Measurements from ENCODE around the gene GUCY2C.
A peak's percentile ranks its signal among the peaks of the same experiment; 100 is the strongest.

GUCY2C gene

GRCh38 chr12:14664434-14665023 is 31.9 kb downstream of the GUCY2C start:
- CTCF ChIA-PET = interaction anchor here (0.6 to 3.0 kb wide), 9 partner anchors 9 to 427 kb away, joined by 3 to 21 read pairs (median 3); no protein-coding TSS in a partner anchor
- TF ChIP-seq ZNF600 (tag by site-specific recombination; IDR thresholded peaks at IDR 0.05) = no peak
- TF ChIP-seq ZNF654 (tag by site-specific recombination; IDR thresholded peaks at IDR 0.05; ENCODE audit: low read depth) = peak; percentile 49
- POLR2A ChIA-PET = no interaction called here
- H3K9me3 ChIP-seq (ENCODE audit: control insufficient read depth, insufficient read depth, low read depth, low read length) = no peaks in the 10 kb centered on the region
- H3K36me3 ChIP-seq (ENCODE audit: control insufficient read depth in 2 of 2, insufficient read depth in 1 of 2, low read length in 2 of 2) = no peaks in the 10 kb centered on the region
- H3K27ac ChIP-seq (ENCODE audit: extremely low read depth, low read depth, low read length) = no peak overlapping the region
- no peak overlapping the region for H3K4me3 ChIP-seq (ENCODE audit: low read depth, low read length)
- no peaks in the 10 kb centered on the region for H3K4me1 ChIP-seq (ENCODE audit: control insufficient read depth, insufficient read depth, low read length)

GRCh38 chr12:14663002-14663401 is 33.4 kb downstream of the GUCY2C start:
- H3K36me3 ChIP-seq (ENCODE audit: control insufficient read depth in 2 of 2, insufficient read depth in 1 of 2, low read length in 2 of 2) = no peaks in the 10 kb centered on the region
- no peak for TF ChIP-seq BCL6B (tag by site-specific recombination; IDR thresholded peaks at IDR 0.05)
- no peak for TF ChIP-seq ZNF114 (tag by site-specific recombination; IDR thresholded peaks at IDR 0.05)
- CTCF ChIA-PET = interaction anchor here (1.4 to 3.0 kb wide), 5 partner anchors 15 to 477 kb away, joined by 3 to 21 read pairs (median 6); no protein-coding TSS in a partner anchor
- no peak overlapping the region for H3K27ac ChIP-seq (ENCODE audit: extremely low read depth, low read depth, low read length)
- no peaks in the 10 kb centered on the region for H3K9me3 ChIP-seq (ENCODE audit: control insufficient read depth, insufficient read depth, low read depth, low read length)
- POLR2A ChIA-PET = no interaction called here
- H3K4me1 ChIP-seq (ENCODE audit: control insufficient read depth, insufficient read depth, low read length) = no peaks in the 10 kb centered on the region
- no peak overlapping the region for H3K4me3 ChIP-seq (ENCODE audit: low read depth, low read length)

- no peaks in the 10 kb centered on the region for H3K9me3 ChIP-seq (ENCODE audit: control insufficient read depth, insufficient read depth, low read depth, low read length)
- CTCF ChIA-PET = interaction anchor here (1.2 to 1.4 kb wide), 2 partner anchors 8 to 27 kb away, joined by 3 to 6 read pairs; no protein-coding TSS in a partner anchor
- no peak overlapping the region for H3K27ac ChIP-seq (ENCODE audit: extremely low read depth, low read depth, low read length)
- no peaks in the 10 kb centered on the region for H3K4me1 ChIP-seq (ENCODE audit: control insufficient read depth, insufficient read depth, low read length)
- TF ChIP-seq ZNF677 (tag by site-specific recombination; IDR thresholded peaks at IDR 0.05) (no peak), FEZF1 (tag by site-specific recombination; IDR thresholded peaks at IDR 0.05) (no peak), ZSCAN16 (tag by site-specific recombination; IDR thresholded peaks at IDR 0.05) (no peak), ZNF776 (tag by site-specific recombination; IDR thresholded peaks at IDR 0.05; ENCODE audit: borderline replicate concordance) (no peak)
- POLR2A ChIA-PET = no interaction called here
- no peak overlapping the region for H3K4me3 ChIP-seq (ENCODE audit: low read depth, low read length)
- H3K36me3 ChIP-seq (ENCODE audit: control insufficient read depth in 2 of 2, insufficient read depth in 1 of 2, low read length in 2 of 2) = no peaks in the 10 kb centered on the region
These were observed 39.6 kb downstream of the GUCY2C start for GRCh38 chr12:14656846-14657245.

- H3K4me3 ChIP-seq (ENCODE audit: low read depth, low read length) = no peak overlapping the region
- TF ChIP-seq ZNF366 (tag by site-specific recombination; conservative IDR thresholded peaks at IDR 0.05) (no peak), YY1 (tag by site-specific recombination; IDR thresholded peaks at IDR 0.05) (no peak), PBX3 (CRISPR knock-in tag; IDR thresholded peaks at IDR 0.05) (no peak)
- ChIA-PET CTCF (interaction anchor here (0.6 to 1.4 kb wide), 2 partner anchors 9 to 416 kb away, joined by 3 to 6 read pairs; no protein-coding TSS in a partner anchor), POLR2A (no interaction called here)
- no peaks in the 10 kb centered on the region for H3K9me3 ChIP-seq (ENCODE audit: control insufficient read depth, insufficient read depth, low read depth, low read length)
- no peak overlapping the region for H3K27ac ChIP-seq (ENCODE audit: extremely low read depth, low read depth, low read length)
- no peaks in the 10 kb centered on the region for H3K36me3 ChIP-seq (ENCODE audit: control insufficient read depth in 2 of 2, insufficient read depth in 1 of 2, low read length in 2 of 2)
- H3K4me1 ChIP-seq (ENCODE audit: control insufficient read depth, insufficient read depth, low read length) = no peaks in the 10 kb centered on the region
These were observed 41.1 kb downstream of the GUCY2C start for GRCh38 chr12:14655284-14655683.

GRCh38 chr12:14654842-14655241 is 41.6 kb downstream of the GUCY2C start:
- Histone ChIP-seq H3K9me3 (ENCODE audit: control insufficient read depth, insufficient read depth, low read depth, low read length) (no peaks in the 10 kb centered on the region), H3K4me3 (ENCODE audit: low read depth, low read length) (no peak overlapping the region), H3K36me3 (ENCODE audit: control insufficient read depth in 2 of 2, insufficient read depth in 1 of 2, low read length in 2 of 2) (no peaks in the 10 kb centered on the region), H3K27ac (ENCODE audit: extremely low read depth, low read depth, low read length) (no peak overlapping the region), H3K4me1 (ENCODE audit: control insufficient read depth, insufficient read depth, low read length) (no peaks in the 10 kb centered on the region)
- ChIA-PET POLR2A (no interaction called here), CTCF (interaction anchor here (0.5 kb wide), 1 partner anchor 488 kb away, joined by 3 read pairs; no protein-coding TSS in a partner anchor)
- TF ChIP-seq ZNF211 (tag by site-specific recombination; IDR thresholded peaks at IDR 0.05; ENCODE audit: low read depth) (no peak), ZNF549 (tag by site-specific recombination; IDR thresholded peaks at IDR 0.05) (peak; percentile 86)
